Right lobe of liver (tissue), 4 donors: ENCODE results near the gene ZFP3.

Source experiments
- POLR2A ChIP-seq: fragments of 450-650 bp; IDR thresholded peaks from one replicate; pipeline ENCODE4 v1.6.1; 2017; ENCODE audit warnings: antibody characterized with exemption, mild to moderate bottlenecking
- TF ChIP-seq, protein P1 (sequence below), 4 donors: fragments of 200-600 bp in 3 of 4; fragments of 450-650 bp in 1 of 4; IDR thresholded peaks; one replicate each; pipeline versions ENCODE4 v1.5.1 to v1.8.0; 2016 to 2022; ENCODE audit warnings: antibody characterized with exemption in 4 of 4, mild to moderate bottlenecking in 2 of 4
- donor health status: DM: no; HTN: no; CAD: no.
- donor health status: DM: no; HTN: no; CAD: no.
- donor health status: DM: no; HTN: yes; CAD: no.

DNA sequence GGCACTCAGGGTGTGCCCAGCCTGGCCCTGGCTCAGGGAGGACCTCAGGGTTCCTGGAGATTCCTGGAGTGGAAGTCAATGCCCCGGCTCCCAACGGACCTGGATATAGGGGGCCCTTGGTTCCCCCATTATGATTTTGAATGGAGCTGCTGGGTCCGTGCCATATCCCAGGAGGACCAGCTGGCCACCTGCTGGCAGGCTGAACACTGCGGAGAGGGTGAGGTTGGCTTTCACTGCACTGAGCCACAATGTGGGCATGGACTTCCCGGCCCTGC lies 61.1 kb downstream of the ZFP3 start:
- TF ChIP-seq, protein P1, sequence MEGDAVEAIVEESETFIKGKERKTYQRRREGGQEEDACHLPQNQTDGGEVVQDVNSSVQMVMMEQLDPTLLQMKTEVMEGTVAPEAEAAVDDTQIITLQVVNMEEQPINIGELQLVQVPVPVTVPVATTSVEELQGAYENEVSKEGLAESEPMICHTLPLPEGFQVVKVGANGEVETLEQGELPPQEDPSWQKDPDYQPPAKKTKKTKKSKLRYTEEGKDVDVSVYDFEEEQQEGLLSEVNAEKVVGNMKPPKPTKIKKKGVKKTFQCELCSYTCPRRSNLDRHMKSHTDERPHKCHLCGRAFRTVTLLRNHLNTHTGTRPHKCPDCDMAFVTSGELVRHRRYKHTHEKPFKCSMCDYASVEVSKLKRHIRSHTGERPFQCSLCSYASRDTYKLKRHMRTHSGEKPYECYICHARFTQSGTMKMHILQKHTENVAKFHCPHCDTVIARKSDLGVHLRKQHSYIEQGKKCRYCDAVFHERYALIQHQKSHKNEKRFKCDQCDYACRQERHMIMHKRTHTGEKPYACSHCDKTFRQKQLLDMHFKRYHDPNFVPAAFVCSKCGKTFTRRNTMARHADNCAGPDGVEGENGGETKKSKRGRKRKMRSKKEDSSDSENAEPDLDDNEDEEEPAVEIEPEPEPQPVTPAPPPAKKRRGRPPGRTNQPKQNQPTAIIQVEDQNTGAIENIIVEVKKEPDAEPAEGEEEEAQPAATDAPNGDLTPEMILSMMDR (IDR thresholded peaks at IDR 0.05) = no peak
- no peak for TF ChIP-seq POLR2A
